Astrocyte of the spinal cord (primary cell): ENCODE data around the gene RAD52.

ENCODE experiments used
- DNase-seq: peaks from one replicate; pipeline ENCODE4 v3.0.0; 2011; ENCODE audit warnings: low read depth, low spot score
- H3K4me3 ChIP-seq: 2 replicates; pipeline ENCODE4 v1.5.1; 2011; ENCODE audit warnings: low read depth, mild to moderate bottlenecking, low read length, moderate library complexity
- CTCF ChIP-seq: IDR thresholded peaks from 2 replicates; pipeline ENCODE4 v1.5.1; 2012; ENCODE audit warnings: low read depth, mild to moderate bottlenecking, low read length, inconsistent platforms
- in situ Hi-C: cut with HindIII; loops from 2 replicates; pipeline ENCODE4 v1.10.0; 2017; ENCODE audit warnings: low sequenced_read_pairs

Gene RAD52

GRCh38 chr12:951176-951575, 1.7 kb upstream of the RAD52 start:
- TF ChIP-seq CTCF = no peak
- no peak overlapping the region for H3K4me3 ChIP-seq
- DNase-seq = no peak
- in situ Hi-C loops = no loop called here

- no peak for TF ChIP-seq CTCF
- peak overlapping the region; percentile 78 for H3K4me3 ChIP-seq
- DNase-seq = no peak
- in situ Hi-C loops = no loop called here
Observed at GRCh38 chr12:948238-948637, 1.3 kb downstream of the RAD52 start.

GRCh38 chr12:946631-947030, 2.9 kb downstream of the RAD52 start:
- no peak for DNase-seq
- in situ Hi-C loops = no loop called here
- H3K4me3 ChIP-seq = no peak overlapping the region
- TF ChIP-seq CTCF = no peak

- in situ Hi-C loops = no loop called here
- no peak overlapping the region for H3K4me3 ChIP-seq
- no peak for TF ChIP-seq CTCF
- DNase-seq = no peak
Observed at GRCh38 chr12:946212-946611, 3.3 kb downstream of the RAD52 start.

GRCh38 chr12:944211-944610, 5.3 kb downstream of the RAD52 start:
- TF ChIP-seq CTCF = no peak
- no peak overlapping the region for H3K4me3 ChIP-seq
- in situ Hi-C loops = no loop called here
- no peak for DNase-seq

GRCh38 chr12:943051-943450, 6.4 kb downstream of the RAD52 start:
- no peak for DNase-seq
- in situ Hi-C loops = no loop called here
- H3K4me3 ChIP-seq = no peak overlapping the region
- TF ChIP-seq CTCF = no peak

GRCh38 chr12:938810-939209, 10.7 kb downstream of the RAD52 start:
- TF ChIP-seq CTCF = no peak
- in situ Hi-C loops = no loop called here
- no peak overlapping the region for H3K4me3 ChIP-seq
- no peak for DNase-seq
